K562 (cell line): ENCODE data around the gene TRABD2B.

ENCODE experiments used
- CBFB ChIP-seq: sonication (generic); formaldehyde crosslinking; IDR thresholded peaks from 2 replicates; pipeline ENCODE4 v1.4.0; 2020; ENCODE audit warnings: mild to moderate bottlenecking, missing genetic modification reagents
- CTCF ChIP-seq, 3 experiments: IDR thresholded peaks in 2 of 3; conservative IDR thresholded peaks in 1 of 3; 2 replicates each; pipeline ENCODE4 v1.5.1; 2011 to 2012; ENCODE audit warnings: low read length in 3 of 3, mild to moderate bottlenecking in 3 of 3, control low read depth in 2 of 3, improper control_type of control experiment in 1 of 3, inconsistent platforms in 1 of 3, low read depth in 1 of 3, mixed read lengths in 1 of 3, moderate library complexity in 1 of 3; ENCODE audit not compliant: insufficient read depth in 2 of 3
- DDX20 ChIP-seq: fragments of 450-650 bp; IDR thresholded peaks from 2 replicates; pipeline ENCODE4 v1.6.1; 2016; ENCODE audit warnings: missing genetic modification characterization, low read depth, mild to moderate bottlenecking, missing compliant biosample characterization, moderate library complexity
- E2F8 ChIP-seq: fragments of 450-650 bp; IDR thresholded peaks from 2 replicates; pipeline ENCODE4 v1.7.1; 2018; ENCODE audit warnings: mild to moderate bottlenecking, low read depth; ENCODE audit not compliant: partially characterized antibody
- JUN ChIP-seq, 2 experiments: sonication (generic) in 1 of 2; formaldehyde crosslinking in 1 of 2; IDR thresholded peaks; 2 replicates each; pipeline versions ENCODE4 v1.6.1 to v1.8.0; 2012 to 2022; ENCODE audit warnings: borderline replicate concordance in 2 of 2, mild to moderate bottlenecking in 2 of 2, improper control_type of control experiment in 1 of 2, low read depth in 1 of 2, low read length in 1 of 2, missing genetic modification reagents in 1 of 2
- KLF10 ChIP-seq: fragments of 250-450 bp; sonication (Bioruptor Pico); IDR thresholded peaks from 2 replicates; pipeline ENCODE4 v1.6.1; 2021; ENCODE audit warnings: matching md5 sums
- PATZ1 ChIP-seq: fragments of 250-450 bp; sonication (Bioruptor Pico); IDR thresholded peaks from 2 replicates; pipeline ENCODE4 v1.5.0; 2020; ENCODE audit warnings: mild to moderate bottlenecking, borderline replicate concordance
- POLR2A ChIP-seq: fragments of 450-650 bp; conservative IDR thresholded peaks from 2 replicates; pipeline ENCODE4 v1.6.1; 2016
- REST ChIP-seq, 2 experiments: fragments of 450-650 bp; formaldehyde crosslinking in 1 of 2; IDR thresholded peaks; 2 replicates each; pipeline versions ENCODE4 v1.4.0 to v1.6.1; 2014 to 2020; ENCODE audit warnings: mild to moderate bottlenecking in 2 of 2, borderline replicate concordance in 1 of 2, low read depth in 1 of 2
- TAF15 ChIP-seq: fragments of 200-400 bp; formaldehyde crosslinking; IDR thresholded peaks from 2 replicates; pipeline ENCODE4 v1.6.1; 2017; ENCODE audit warnings: mild to moderate bottlenecking, low read depth, low read length, moderate library complexity
- TF ChIP-seq, protein P1 (sequence below): sonication (generic); formaldehyde crosslinking; IDR thresholded peaks from 2 replicates; pipeline ENCODE4 v1.8.1; 2023; ENCODE audit warnings: mild to moderate bottlenecking, missing genetic modification reagents, moderate library complexity
- TF ChIP-seq, protein P2 (sequence below): sonication (generic); formaldehyde crosslinking; IDR thresholded peaks from 2 replicates; pipeline ENCODE4 v1.8.1; 2023; ENCODE audit warnings: mild to moderate bottlenecking, missing genetic modification reagents

DNA sequence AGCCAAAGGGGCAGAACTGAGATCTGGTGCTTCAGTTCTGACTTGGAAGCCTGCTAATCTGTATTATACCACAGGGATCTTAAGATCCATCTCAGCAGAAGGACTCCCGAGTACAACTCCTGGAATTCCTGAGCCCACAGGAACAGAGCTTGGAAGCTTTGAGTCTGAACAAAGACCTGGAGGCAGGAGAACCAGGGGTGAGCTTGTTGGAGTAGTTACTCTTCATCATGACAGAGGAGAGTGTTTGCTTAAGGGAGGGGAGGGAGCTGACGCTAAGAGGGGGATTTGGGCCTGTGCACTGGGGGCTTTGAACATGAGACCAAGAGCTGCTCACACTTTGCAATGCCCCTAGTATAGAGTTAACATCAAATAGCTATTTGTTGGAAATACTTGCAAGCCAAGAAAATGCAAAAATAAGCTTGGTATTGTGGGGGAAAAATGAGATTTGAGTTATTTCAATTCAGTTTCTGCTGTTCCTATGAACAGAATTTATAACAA lies 41.1 kb upstream of the TRABD2B start:
- TF ChIP-seq JUN (IDR thresholded peaks at IDR 0.05; ENCODE audit: borderline replicate concordance, low read depth, low read length), result no peak
- TF ChIP-seq JUN (CRISPR knock-in tag; IDR thresholded peaks at IDR 0.05; ENCODE audit: borderline replicate concordance), result no peak
- TF ChIP-seq, protein P1, sequence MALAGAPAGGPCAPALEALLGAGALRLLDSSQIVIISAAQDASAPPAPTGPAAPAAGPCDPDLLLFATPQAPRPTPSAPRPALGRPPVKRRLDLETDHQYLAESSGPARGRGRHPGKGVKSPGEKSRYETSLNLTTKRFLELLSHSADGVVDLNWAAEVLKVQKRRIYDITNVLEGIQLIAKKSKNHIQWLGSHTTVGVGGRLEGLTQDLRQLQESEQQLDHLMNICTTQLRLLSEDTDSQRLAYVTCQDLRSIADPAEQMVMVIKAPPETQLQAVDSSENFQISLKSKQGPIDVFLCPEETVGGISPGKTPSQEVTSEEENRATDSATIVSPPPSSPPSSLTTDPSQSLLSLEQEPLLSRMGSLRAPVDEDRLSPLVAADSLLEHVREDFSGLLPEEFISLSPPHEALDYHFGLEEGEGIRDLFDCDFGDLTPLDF (CRISPR knock-in tag), result no peak
- no peak for TF ChIP-seq REST (IDR thresholded peaks at IDR 0.05; ENCODE audit: borderline replicate concordance)
- no peak for TF ChIP-seq REST (CRISPR knock-in tag; IDR thresholded peaks at IDR 0.05; ENCODE audit: low read depth)
- no peak for TF ChIP-seq PATZ1 (CRISPR knock-in tag)
- TF ChIP-seq, protein P2, sequence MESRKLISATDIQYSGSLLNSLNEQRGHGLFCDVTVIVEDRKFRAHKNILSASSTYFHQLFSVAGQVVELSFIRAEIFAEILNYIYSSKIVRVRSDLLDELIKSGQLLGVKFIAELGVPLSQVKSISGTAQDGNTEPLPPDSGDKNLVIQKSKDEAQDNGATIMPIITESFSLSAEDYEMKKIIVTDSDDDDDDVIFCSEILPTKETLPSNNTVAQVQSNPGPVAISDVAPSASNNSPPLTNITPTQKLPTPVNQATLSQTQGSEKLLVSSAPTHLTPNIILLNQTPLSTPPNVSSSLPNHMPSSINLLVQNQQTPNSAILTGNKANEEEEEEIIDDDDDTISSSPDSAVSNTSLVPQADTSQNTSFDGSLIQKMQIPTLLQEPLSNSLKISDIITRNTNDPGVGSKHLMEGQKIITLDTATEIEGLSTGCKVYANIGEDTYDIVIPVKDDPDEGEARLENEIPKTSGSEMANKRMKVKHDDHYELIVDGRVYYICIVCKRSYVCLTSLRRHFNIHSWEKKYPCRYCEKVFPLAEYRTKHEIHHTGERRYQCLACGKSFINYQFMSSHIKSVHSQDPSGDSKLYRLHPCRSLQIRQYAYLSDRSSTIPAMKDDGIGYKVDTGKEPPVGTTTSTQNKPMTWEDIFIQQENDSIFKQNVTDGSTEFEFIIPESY (CRISPR knock-in tag), result no peak
- TF ChIP-seq CBFB (CRISPR knock-in tag), result no peak
- no peak for TF ChIP-seq CTCF (IDR thresholded peaks at IDR 0.05 in 2 of 3, conservative IDR thresholded peaks at IDR 0.05 in 1 of 3; ENCODE audit: insufficient read depth in 2 of 3, low read depth in 1 of 3, low read length in 3 of 3)
- TF ChIP-seq POLR2A, result no peak
- no peak for TF ChIP-seq KLF10 (CRISPR knock-in tag)
- TF ChIP-seq E2F8, result no peak
- TF ChIP-seq TAF15, result no peak
- no peak for TF ChIP-seq DDX20 (tag)
